Fibroblast of lung (primary cell): ENCODE data around the gene P3H1. TPM values are rescaled to one million over a fixed set of nuclear protein-coding genes. Genes with fewer than 3 reads are reported as not detected.

Experiments
- DNase-seq, 2 donors: peaks; one replicate each; pipeline versions ENCODE4 v3.0.0 to v3.0.0-alpha.2; 2010; ENCODE audit warnings: low read depth in 2 of 2
- H2AFZ ChIP-seq: 2 replicates; pipeline ENCODE4 v1.5.1; 2012; ENCODE audit warnings: low read length, control low read depth, inconsistent platforms
- H3K27ac ChIP-seq: 2 replicates; pipeline ENCODE4 v1.5.1; 2011; ENCODE audit warnings: low read length, control low read depth; ENCODE audit not compliant: insufficient read depth
- H3K27me3 ChIP-seq: 2 replicates; pipeline ENCODE4 v1.5.1; 2011; ENCODE audit warnings: mild to moderate bottlenecking, low read length; ENCODE audit not compliant: control insufficient read depth, insufficient read depth
- H3K36me3 ChIP-seq: 2 replicates; pipeline ENCODE4 v1.5.1; 2011; ENCODE audit warnings: low read length; ENCODE audit not compliant: control insufficient read depth, insufficient read depth
- H3K4me1 ChIP-seq: 2 replicates; pipeline ENCODE4 v1.5.1; 2011; ENCODE audit warnings: low read length; ENCODE audit not compliant: control insufficient read depth, insufficient read depth; ENCODE audit errors: extremely low read depth
- H3K4me2 ChIP-seq: 2 replicates; pipeline ENCODE4 v1.5.1; 2011; ENCODE audit warnings: low read length, control low read depth; ENCODE audit not compliant: insufficient read depth; ENCODE audit errors: extremely low read depth
- H3K4me3 ChIP-seq, 4 experiments: fragments of 200-600 bp in 1 of 4; sonication (generic) in 1 of 4; replicated peaks in 1 of 4; 2 replicates each; pipeline ENCODE4 v1.5.1; 2011 to 2016; ENCODE audit warnings: low read length in 4 of 4, low read depth in 3 of 4, mild to moderate bottlenecking in 3 of 4, control low read depth in 2 of 4, inconsistent platforms in 1 of 4, mixed read lengths in 1 of 4; ENCODE audit not compliant: insufficient read depth in 1 of 4; ENCODE audit errors: control extremely low read depth in 1 of 4
- H3K79me2 ChIP-seq: 2 replicates; pipeline ENCODE4 v1.5.1; 2012; ENCODE audit warnings: mild to moderate bottlenecking, low read length, inconsistent platforms; ENCODE audit not compliant: control insufficient read depth, insufficient read depth
- H3K9ac ChIP-seq: 2 replicates; pipeline ENCODE4 v1.5.1; 2011; ENCODE audit warnings: mild to moderate bottlenecking, low read length, control low read depth; ENCODE audit not compliant: insufficient read depth
- H3K9me3 ChIP-seq: 2 replicates; pipeline ENCODE4 v1.5.1; 2012; ENCODE audit warnings: low read depth, low read length; ENCODE audit not compliant: control insufficient read depth, insufficient read depth
- H4K20me1 ChIP-seq: 2 replicates; pipeline ENCODE4 v1.5.1; 2011; ENCODE audit warnings: low read length; ENCODE audit not compliant: control insufficient read depth, insufficient read depth; ENCODE audit errors: extremely low read depth
- CTCF ChIP-seq, 2 donors: IDR thresholded peaks in 1 of 2; conservative IDR thresholded peaks in 1 of 2; 1 replicate in 1 of 2; 2 replicates in 1 of 2; pipeline ENCODE4 v1.5.1; 2011 to 2012; ENCODE audit warnings: low read length in 2 of 2, control low read depth in 1 of 2, inconsistent platforms in 1 of 2, low read depth in 1 of 2, mild to moderate bottlenecking in 1 of 2
- EZH2 ChIP-seq: IDR thresholded peaks from 2 replicates; pipeline ENCODE4 v1.5.1; 2012; ENCODE audit warnings: low read length, control low read depth, mild to moderate bottlenecking; ENCODE audit errors: missing control alignments
- polyA plus RNA-seq, 2 donors: library from polyadenylated mRNA; depleted of rRNA in 1 of 2; stranded (reverse) in 1 of 2; unstranded in 1 of 2; fragments of >200 nt; gene quantifications; 2 replicates each; pipeline ENCODE4 v1.2.1, GENCODE V29; 2011 to 2012; ENCODE audit warnings: missing spikeins in 1 of 2
- total RNA-seq: library from RNA; depleted of rRNA; stranded (reverse); fragments of >200 nt; gene quantifications from 2 replicates; pipeline ENCODE4 v1.2.1, GENCODE V29; 2014

The P3H1 gene
- total and polyA plus RNA-seq, 2 donors (not counting 1 experiment from before 2014, with no cell fraction given), result 68.5 to 108 TPM

- no peaks in the 10 kb centered on the region for H3K9me3 ChIP-seq
These were observed 3.0 kb upstream of the P3H1 start for GRCh38 chr1:42769811-42770210.

GRCh38 chr1:42768172-42768571 lies 1.3 kb upstream of the P3H1 start:
- Histone ChIP-seq H3K9me3 (no peaks in the 10 kb centered on the region), H3K27me3 (no peaks in the 10 kb centered on the region), H3K27ac (peak overlapping the region; percentile 84), H3K79me2 (peaks cover 49% of the 10 kb centered on the region), H4K20me1 (peaks cover 4% of the 10 kb centered on the region), H3K36me3 (no peaks in the 10 kb centered on the region), H3K4me3 (peak overlapping the region; percentile 63 to 98 (median 97)), H3K4me1 (peaks cover 2% of the 10 kb centered on the region), H3K4me2 (peak overlapping the region; percentile 99), H2AFZ (peak overlapping the region; percentile 89), H3K9ac (peak overlapping the region; percentile 92)
- no peak for DNase-seq
- TF ChIP-seq EZH2, result no peak
- no peak for TF ChIP-seq CTCF (conservative IDR thresholded peaks at IDR 0.05 in 1 of 2, IDR thresholded peaks at IDR 0.05 in 1 of 2; ENCODE audit: low read depth in 1 of 2, low read length in 2 of 2)

More at GRCh38 chr1:42769811-42770210, 3.0 kb upstream of the P3H1 start:
- no peak for TF ChIP-seq EZH2
- no peak for TF ChIP-seq CTCF (conservative IDR thresholded peaks at IDR 0.05 in 1 of 2, IDR thresholded peaks at IDR 0.05 in 1 of 2; ENCODE audit: low read depth in 1 of 2, low read length in 2 of 2)
- DNase-seq, result no peak
- Histone ChIP-seq H3K27ac (no peak overlapping the region), H3K27me3 (no peaks in the 10 kb centered on the region), H3K36me3 (no peaks in the 10 kb centered on the region), H4K20me1 (peaks cover 1% of the 10 kb centered on the region), H3K4me1 (peaks cover 2% of the 10 kb centered on the region), H3K79me2 (peaks cover 33% of the 10 kb centered on the region), H3K4me2 (no peak overlapping the region), H2AFZ (no peak overlapping the region), H3K9ac (no peak overlapping the region), H3K4me3 (no peak overlapping the region)

- Histone ChIP-seq H3K4me2 (peak overlapping the region; percentile 99), H3K9ac (peak overlapping the region; percentile 92), H3K4me1 (peaks cover 2% of the 10 kb centered on the region), H3K79me2 (peaks cover 55% of the 10 kb centered on the region), H2AFZ (peak overlapping the region; percentile 89), H3K36me3 (no peaks in the 10 kb centered on the region), H3K4me3 (peak overlapping the region; percentile 63 to 98 (median 97)), H4K20me1 (peaks cover 4% of the 10 kb centered on the region), H3K27me3 (no peaks in the 10 kb centered on the region), H3K27ac (peak overlapping the region; percentile 84), H3K9me3 (no peaks in the 10 kb centered on the region)
- no peak for DNase-seq
- TF ChIP-seq EZH2, result no peak
- TF ChIP-seq CTCF (conservative IDR thresholded peaks at IDR 0.05 in 1 of 2, IDR thresholded peaks at IDR 0.05 in 1 of 2; ENCODE audit: low read depth in 1 of 2, low read length in 2 of 2), result no peak
These were observed 727 bp upstream of the P3H1 start for GRCh38 chr1:42767510-42768000.
